Stimulated activated CD4-positive, alpha-beta T cell treated with anti-CD3 and anti-CD28 coated beads, Interleukin-12 subunit alpha, Interleukin-12 subunit beta, amount 100 ng/mL, for 48 hours (primary cell): ENCODE data around the gene THOC1.

Experiments
- DNase-seq, 3 donors: peaks; one replicate each; pipeline ENCODE4 v3.0.0-alpha.2; 2020; ENCODE audit warnings: low read depth in 2 of 3, low spot score in 1 of 3

Gene THOC1

GRCh38 chr18:217532-218336, 50.1 kb downstream of the THOC1 start:
- DNase-seq = no peak

GRCh38 chr18:215448-216010, 52.3 kb downstream of the THOC1 start:
- DNase-seq = no peak

DNA sequence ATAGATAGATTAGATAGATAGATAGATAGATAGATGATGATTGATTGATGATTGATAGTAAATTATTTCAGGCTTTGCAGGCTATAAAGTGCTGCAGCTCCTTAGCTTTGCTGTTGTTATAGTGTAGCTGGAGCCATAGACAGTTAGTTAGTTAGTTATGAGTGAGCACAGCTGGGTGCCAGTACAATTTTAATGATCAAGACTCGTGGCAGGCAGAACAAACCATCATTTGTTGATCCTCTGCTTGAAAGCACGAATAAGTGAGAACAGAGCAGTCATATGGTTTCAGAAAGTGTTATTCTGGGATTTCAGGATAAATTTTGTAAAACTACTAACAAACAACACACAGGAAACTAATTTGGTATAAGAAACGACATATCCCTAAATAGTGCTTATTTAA, 53.9 kb downstream of the THOC1 start:
- DNase-seq = no peak

DNA sequence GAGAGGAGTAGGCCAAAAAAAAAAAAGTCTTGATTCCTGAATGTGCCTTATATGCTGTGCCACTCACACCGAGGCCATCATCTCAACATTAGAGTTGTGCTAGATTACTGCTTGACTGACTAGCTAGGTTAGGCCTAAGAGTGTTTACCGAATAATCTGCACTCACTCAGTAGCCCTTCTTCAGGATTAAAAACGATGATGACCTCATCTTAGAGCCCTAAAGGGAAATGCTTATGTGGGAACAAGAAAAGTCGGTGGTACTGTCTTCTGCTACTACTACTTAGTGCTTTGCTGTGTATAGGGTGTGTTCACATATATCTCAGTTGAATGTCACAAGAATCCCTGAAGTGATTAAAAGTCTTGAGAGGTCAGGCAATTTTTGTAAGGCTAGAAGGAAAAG, 54.3 kb downstream of the THOC1 start:
- DNase-seq = no peak

DNA sequence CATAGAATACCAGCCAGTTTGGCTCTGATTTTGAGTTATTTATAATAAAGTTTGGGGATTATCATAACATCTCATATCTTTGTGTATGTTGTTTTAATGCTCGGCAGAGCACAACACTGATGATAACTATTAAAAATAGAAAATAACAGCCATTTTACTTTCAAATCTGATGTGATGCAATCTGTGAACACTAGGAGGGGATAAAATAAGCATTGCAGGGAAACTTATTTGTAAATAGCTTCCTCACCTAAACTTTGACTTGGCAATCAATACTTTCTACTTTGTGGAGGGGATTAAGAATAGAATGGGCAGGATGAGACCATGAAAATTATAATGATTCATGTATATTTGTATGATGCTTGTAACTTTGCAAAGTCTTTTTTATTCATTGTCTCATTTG, 55.1 kb downstream of the THOC1 start:
- DNase-seq = no peak

DNA sequence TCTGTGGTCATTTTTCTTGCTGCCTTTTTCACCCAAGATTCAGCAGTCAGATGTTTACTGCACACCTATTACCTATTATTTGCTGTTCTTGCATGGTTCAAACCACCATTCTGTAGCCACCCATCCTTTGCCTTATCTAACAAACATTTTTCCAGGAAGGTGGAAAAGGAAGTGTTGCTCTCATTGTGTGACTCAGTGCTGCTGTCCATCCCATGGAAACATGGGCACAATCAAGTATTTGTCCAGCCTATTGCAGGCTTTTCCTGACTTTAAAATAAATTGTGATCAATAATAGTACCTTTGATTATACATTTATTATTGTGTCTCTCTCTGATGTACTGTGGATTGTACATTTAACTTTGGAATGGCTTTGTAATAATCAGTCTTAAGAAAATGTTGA, 56.3 kb downstream of the THOC1 start:
- DNase-seq = no peak

GRCh38 chr18:210733-211132, 57.1 kb downstream of the THOC1 start:
- DNase-seq = no peak

GRCh38 chr18:210075-210474, 57.8 kb downstream of the THOC1 start:
- no peak for DNase-seq

- no peak for DNase-seq
These were observed 68.1 kb downstream of the THOC1 start for GRCh38 chr18:199768-200167.

- no peak for DNase-seq
These were observed 68.6 kb downstream of the THOC1 start for GRCh38 chr18:199214-199613.

- no peak for DNase-seq
These were observed 72.2 kb downstream of the THOC1 start for GRCh38 chr18:195651-196050.

DNA sequence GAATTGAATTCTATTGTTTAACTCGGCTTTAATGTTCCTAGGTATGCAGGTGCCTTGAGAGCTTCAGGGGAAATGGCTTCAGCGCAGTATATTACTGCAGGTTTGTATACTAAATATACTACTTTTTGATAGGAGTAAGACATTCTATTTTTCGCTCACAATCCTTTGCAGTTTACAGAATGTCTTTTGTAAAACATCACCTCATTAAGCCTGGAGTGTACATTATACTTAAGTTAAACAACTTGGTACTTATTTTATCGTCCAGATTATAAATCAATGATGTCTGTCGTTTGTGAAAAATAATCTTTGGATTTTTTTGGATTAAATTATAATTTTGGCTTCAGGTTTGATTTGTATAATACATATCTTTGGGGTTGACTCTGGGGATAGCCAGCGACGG, 75.0 kb downstream of the THOC1 start:
- DNase-seq = no peak

DNA sequence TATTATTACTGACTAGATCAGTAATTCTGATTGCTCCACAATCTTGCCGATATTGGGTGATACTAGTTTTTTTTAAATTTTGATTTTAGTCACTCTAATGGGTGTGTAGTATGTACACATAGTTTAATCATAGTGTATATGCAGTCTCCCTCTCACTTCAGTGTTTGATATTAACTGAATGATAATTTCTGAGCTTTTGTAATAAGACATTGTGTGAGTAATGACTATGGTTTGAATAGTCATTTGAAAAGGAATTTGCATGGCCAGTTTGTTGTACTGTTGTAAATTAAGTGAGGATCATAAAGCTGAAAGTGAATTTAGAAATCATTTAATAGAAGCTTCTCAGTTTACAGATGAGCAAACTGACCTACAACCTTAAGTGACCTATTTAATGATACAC, 76.1 kb downstream of the THOC1 start:
- no peak for DNase-seq

GRCh38 chr18:189254-189653, 78.6 kb downstream of the THOC1 start:
- DNase-seq = no peak

GRCh38 chr18:183769-184168, 84.1 kb downstream of the THOC1 start:
- DNase-seq = no peak

DNA sequence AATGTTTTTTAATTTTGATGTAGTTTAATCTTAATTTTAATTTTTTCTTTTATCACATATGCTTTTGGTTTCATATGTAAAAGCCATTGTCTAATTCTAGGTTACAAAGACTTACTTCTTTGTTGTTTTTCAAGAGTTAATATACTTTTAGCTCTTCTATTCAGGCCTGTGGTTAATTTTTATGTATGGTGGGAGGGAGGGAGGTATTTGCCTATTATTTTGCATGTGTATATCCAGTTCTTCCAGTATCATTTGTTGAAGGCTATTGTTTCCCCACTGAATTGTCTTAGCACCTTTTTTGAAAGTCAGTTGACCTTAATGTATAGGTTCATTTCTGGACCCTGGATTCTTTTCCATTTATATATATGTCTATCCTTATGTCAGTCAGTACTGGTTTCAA, 86.1 kb downstream of the THOC1 start:
- DNase-seq = no peak

GRCh38 chr18:179499-179898, 88.3 kb downstream of the THOC1 start:
- DNase-seq = no peak

DNA sequence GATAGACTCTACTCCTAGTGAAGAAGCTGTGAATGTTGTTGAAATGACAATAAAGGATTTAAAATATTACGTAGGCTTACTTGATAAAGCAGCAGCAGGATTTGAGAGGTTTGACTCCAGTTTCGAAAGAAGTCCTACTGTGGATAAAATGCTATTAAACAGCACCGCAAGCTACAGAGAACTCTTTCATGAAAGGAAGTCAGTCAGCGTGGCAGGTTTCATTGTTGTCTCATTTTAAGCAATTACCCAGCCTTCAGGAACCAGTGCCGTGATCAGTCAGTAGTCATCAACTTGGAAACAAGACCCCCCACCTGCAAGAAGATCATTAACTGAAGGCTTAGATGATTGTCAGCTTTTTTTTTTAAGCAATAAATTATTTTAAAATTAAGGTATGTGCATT, 95.5 kb downstream of the THOC1 start:
- no peak for DNase-seq
